GM19467 (cell line): Measurements from ENCODE around the gene SERPINI1.

Source experiments
- ATAC-seq: cut with Tn5 transposase; IDR thresholded peaks from one replicate; pipeline ENCODE4 v1.9.1; 2021; ENCODE audit warnings: mild to moderate bottlenecking, moderate library complexity; ENCODE audit not compliant: unreplicated experiment

SERPINI1 gene, protein sequence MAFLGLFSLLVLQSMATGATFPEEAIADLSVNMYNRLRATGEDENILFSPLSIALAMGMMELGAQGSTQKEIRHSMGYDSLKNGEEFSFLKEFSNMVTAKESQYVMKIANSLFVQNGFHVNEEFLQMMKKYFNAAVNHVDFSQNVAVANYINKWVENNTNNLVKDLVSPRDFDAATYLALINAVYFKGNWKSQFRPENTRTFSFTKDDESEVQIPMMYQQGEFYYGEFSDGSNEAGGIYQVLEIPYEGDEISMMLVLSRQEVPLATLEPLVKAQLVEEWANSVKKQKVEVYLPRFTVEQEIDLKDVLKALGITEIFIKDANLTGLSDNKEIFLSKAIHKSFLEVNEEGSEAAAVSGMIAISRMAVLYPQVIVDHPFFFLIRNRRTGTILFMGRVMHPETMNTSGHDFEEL

DNA sequence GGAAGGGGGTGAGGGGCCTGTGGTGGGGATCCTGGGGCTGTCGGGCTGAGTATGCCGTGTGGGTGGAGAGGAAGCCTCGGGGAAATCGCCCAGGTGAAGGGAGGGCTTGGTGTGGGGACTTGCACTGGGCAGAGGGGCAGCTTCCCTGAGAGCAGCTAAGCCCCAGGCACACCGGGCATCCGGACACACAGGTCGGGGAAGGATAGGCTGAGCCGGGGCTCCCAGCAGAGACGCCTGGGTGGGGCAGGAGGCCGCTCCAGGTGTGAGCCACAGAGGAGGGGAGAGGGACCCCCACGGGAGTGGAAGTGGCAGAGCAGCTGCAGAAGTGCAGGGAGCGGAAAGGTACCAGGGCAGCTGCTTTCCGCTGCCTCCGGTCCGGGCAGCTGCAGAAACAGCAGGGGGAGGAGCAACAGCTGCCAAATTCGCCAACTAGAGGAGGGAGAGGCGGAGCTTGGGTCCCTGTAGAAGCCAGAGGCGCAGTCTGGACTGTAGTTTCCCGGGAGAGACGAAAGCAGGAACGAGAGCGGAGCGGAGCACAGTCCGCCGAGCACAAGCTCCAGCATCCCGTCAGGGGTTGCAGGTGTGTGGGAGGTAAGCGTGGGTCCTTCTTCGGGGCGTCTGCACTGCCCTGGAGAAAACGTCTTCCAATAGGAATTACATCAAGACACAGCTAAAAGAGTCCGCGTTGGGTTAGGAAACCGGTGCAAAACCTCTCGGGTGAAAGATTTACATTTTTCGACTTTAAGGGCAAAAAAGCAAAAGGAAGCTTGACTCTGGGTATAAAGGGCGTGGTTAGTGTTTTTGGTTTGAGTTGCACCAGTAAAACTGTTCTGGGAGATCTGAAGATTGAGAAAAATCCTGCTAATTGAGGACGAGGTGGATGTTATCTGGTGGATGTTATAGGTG lies at the start of gene SERPINI1:
Gene SERPINI1 (plus strand): TSS at position 489 of the 906 bp plus-strand sequence. CDS start 53,408 bp downstream, outside the sequence.
- peak; percentile 56 for ATAC-seq

DNA sequence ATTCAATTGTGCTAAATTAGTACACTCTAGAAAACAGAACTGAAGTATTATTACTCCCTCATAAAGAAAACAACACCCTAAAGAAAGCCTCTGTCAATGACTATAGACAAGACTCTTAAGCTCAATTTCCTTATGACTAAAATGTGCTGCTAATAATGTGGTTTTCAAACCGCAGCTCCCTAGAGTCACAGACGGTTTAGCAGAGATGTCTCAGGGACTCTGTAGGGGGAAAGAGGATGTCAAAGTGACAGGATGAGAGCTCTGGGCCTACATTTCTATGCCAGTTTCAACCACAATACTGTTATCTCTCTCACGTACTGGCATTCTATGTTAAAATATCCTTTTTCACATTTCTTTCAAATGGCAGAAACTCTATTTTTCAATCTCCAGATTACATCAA lies 44.2 kb upstream of the SERPINI1 start:
- peak; percentile 100 for ATAC-seq

DNA sequence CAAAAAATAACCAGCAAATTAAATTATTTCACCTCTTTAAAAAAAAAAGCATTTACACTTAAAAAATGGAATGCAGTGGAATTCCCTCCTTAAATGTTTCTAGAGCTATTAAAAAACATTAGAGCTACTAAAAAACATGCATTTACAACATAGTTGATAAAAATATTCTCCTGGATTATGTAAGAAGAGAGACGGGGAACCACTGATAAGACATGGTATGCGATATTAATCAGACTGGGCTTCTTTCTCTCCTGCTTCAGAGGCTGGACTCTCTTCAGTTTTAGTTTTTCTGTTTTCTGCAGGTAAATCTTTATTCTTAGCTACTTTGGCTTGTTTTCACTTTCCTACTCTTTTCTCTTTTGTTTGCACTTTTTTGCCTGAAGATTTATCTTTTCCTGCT lies 41.4 kb upstream of the SERPINI1 start:
- no peak for ATAC-seq

DNA sequence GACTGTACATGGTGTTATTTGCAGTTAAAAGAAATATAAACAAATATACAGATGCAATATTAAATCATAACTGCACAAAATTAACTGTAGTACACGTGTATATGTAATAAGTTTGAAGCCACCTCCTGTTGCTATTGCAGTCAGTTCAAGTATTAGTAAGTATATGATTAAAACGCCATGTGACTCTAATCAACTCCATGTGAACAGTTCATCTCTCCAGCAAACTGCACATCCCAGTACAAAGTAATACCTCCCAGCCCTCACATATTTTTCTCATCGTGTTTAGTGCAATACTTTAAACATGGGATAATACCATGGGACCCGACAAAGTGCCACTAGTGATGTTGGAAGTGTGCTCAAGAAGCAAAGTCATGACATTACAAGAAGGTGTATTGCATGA lies 35.5 kb upstream of the SERPINI1 start:
- ATAC-seq = no peak

DNA sequence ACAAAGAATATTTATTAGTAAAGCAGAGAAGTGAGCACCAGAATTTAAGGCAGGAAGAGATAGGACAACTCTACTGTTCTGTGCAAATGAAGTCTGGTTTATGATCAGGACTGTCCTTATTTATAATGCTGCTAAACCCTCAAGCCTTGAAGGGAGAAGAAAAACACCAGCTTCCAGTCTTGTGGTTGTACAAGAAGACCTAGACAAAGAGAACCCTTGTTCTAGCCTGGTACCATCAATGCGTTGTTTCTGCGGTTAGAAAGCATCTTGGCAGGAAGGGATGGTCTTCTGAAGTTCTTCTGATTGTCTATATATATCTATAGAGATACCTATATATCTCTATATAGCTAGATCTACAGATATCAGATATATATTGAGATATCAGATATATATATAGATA lies 34.6 kb upstream of the SERPINI1 start:
- ATAC-seq = no peak

DNA sequence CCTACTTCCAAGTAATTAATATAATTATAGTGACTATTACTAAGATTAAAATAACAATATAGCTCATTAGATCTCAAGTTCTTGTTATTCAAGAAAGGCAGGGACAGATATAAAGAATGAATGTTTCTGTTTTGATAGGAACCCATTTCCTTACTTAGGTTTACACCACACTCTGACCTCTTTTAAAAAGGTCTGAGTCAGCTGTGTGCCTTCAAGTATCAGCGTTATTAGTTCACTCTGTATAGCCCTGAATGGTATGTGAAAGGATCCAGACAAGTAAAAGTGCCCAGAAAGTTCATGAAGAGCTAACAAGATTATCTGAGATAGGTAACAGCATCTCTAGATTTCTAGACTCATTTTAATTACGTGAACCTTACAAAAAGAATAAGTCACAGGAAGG lies 29.7 kb upstream of the SERPINI1 start:
- ATAC-seq = no peak

DNA sequence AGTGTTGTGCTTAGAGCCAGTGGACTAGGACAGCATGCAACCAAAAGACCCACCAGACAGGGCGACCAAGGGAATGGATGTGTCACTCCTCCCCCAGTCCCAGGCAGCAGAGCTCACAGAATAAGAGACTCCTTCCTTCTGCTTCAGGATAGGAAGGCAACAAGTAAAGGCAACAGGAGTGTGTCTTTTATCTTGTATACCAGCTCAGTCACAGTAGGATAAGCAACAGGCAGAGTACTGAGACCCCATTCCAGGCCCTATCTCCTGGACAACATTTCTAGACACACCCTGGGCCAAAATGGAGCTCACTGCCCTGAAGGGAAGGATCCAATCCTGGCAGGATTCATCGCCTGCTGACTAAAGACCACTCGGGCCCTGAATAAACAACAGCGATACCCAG lies 25.8 kb upstream of the SERPINI1 start:
- ATAC-seq = no peak

DNA sequence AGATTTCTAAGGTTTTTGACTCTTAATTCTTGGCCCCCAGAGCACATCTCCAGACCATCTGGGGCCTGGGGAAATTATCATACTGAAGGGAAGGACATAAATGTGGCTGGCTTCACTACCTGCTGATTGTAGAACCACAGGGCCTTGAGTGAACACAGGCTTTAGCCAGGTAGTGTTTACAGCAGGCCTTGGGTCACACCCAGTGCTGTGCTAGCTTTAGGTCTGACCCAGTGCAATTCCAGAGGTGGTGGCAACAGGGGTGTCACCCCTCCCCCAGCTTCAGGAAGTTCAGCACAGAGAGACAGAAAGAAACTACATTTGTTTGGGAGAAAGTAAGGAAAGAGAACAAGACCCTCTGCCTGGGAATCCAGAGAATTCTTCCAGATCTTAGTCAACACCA lies 25.0 kb upstream of the SERPINI1 start:
- ATAC-seq = no peak

DNA sequence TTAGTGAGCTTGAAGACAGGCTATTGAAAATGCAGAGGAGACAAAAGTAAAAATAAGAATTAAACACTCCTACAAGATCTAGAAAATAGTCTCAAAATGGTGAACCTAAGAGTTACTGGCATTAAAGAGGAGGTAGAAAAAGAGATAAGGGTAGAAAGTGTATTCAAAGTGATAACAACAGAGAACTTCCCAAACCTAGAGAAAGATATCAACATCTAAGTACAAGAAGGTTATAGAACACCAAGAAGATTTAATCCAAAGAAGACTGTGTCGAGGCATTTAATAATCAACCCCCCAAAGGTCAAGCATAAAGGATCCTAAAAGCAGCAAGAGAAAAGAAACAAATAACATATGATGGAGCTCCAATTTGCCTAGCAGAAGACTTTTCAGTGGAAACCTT lies 24.1 kb upstream of the SERPINI1 start:
- no peak for ATAC-seq

DNA sequence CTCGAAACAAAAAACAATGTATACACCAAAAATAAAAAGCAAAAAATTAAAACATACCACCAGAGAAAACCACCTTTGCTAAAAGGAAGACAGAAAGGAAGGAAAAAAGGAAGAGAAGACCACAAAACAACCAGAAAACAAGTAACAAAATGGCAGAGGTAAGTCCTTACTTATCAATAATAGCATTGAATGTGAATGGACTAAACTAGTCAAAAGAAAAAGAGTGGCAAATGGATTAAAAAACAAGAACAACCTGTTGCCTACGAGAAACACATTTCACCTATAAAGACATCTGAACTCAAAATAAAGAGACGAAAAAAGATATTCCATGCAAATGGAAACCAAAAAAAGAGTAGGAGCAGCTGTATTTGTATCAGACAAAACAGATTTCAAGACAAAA lies 23.1 kb upstream of the SERPINI1 start:
- ATAC-seq = no peak

DNA sequence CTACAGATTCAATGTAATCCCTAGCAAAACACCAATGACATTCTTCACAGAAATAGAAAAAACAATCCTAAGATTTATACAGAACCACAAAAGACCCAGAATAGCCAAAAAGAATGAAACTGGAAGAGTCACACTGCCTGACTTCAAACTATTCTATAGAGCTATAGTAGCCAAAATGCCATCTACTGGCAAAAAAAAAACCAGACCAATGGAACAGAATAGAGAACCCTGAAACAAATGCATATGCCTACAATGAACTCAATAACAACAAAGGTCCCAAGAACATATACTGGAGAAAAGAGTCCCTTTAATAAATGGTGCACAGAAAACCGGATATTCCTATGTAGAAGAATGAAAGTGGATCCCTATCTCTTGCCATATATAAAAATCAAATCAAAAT lies 20.6 kb upstream of the SERPINI1 start:
- no peak for ATAC-seq

DNA sequence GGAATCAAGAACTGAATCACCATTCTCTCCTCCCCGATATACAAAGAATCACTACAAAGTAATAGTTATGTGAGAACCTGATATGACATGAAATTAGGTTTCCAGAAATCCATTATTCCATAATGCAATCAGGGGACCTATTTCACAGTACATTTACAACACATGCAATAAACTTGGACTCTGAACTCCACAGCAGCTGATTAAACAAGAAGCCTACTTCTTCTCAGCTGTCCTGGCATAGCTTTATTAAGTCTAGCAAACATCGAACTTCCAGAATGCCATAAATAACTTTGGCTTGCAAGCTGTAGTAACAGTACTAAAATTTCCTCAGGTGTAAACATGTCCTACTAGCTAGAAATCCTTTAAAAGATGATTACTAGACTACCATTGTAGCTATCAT lies 18.6 kb upstream of the SERPINI1 start:
- no peak for ATAC-seq

DNA sequence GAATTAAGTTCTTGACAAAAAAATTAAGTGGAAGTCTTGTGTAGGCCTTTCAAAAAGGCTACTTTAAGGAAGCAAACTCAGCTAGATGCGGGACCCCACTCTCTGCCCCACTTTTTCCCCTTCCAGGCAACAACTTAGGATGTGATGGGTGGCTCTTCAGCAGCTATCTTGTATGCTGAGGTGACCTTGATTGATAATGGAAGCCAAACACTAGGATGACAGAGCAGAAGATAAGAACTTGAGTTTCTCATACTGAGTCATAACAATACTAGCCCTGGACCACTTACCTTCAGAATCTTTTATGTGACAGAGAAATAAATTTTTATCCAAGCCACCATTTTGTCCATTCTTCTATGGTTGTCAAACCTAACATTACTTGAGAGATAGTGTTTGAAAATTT lies 16.9 kb upstream of the SERPINI1 start:
- no peak for ATAC-seq

DNA sequence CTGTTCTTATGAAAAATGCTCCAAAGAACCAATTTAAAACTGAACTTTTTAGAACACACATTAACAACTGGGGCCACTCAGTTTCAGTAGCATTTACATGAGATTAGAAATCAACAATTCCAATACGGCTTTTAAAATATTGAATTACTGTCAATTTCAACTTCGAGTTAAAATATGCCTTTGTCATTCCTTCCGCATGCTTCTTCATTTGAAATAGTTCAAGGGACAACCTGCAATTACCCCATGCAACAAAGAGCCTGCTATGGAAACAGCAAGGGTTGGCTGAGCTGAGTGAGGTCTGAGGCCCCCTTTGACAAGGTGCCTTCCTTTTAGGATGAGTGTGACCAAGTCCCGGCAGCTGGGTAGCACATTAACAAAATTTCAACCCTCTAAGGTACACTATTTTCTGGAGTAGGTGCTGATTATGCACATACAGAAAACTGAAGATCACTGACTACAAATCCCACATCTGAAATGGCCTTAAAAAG lies 12.5 kb upstream of the SERPINI1 start:
- ATAC-seq = no peak

DNA sequence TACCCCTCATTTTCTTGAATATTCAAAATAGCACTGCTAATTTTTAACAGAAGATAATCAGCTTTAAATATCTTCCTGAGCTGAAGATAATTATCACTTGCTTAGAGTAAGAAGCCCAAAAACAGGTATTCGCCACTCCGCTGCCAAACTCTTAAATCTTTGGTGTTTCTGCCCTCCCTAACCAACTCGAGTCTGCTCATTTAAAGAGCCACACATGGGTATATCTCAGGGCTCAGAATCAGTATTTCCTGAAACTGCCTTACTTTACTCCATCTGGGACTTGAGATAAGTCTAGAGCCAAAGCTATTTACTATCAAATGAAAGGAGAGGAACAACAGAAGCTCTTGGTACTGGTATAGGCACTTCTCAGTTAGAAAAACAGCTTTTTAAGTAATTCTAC lies 11.6 kb upstream of the SERPINI1 start:
- ATAC-seq = no peak

DNA sequence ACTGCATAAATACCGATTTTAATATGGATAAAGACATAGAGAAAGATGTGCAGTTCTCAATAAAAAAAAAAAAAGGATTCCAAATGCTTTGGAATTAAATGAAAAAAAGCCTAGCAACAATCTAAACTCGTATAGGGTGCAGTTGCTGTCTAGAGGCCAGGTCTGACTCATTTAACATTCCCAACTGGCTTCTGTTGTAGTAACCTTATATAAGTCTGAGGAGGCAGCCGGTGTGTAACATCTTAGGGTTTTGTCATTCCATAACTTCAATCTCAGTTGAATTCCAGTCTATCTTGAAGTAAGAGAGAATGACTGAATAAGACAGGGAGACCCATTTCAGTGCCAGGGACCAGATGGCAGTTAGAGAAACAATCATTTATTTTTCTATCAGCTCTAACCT lies 7.3 kb upstream of the SERPINI1 start:
- ATAC-seq = no peak

DNA sequence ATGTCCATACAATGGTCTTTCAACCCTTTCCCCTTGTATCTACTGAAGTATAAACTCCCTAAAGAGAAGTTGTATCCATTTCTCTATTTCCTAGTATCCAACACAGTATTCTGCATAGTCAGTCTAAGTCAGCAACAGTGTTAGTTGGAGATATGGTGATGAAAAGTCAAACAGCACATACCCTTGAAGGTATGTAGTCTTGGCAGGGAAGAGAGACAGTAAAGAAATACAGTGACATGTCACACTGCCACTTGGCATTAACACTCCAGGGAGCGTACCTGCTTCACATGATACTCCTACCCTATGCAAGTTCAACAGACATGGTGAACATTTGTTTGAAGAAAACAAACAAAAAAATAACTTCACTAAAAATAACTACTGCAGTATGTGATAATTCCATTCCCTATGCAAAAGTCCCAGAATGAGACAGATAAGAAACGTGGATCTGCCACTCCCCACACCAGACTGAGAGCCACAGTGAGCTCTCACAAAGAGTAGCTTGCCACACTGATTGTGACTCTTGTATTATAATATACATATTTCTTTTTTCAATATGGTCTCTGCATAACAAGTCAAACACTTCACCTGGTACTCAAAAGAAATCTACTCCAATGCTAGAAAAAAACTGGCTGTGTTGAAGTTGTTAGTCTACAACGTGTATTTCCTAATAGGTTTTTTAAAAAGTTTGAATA lies 6.7 kb upstream of the SERPINI1 start:
- ATAC-seq = no peak

DNA sequence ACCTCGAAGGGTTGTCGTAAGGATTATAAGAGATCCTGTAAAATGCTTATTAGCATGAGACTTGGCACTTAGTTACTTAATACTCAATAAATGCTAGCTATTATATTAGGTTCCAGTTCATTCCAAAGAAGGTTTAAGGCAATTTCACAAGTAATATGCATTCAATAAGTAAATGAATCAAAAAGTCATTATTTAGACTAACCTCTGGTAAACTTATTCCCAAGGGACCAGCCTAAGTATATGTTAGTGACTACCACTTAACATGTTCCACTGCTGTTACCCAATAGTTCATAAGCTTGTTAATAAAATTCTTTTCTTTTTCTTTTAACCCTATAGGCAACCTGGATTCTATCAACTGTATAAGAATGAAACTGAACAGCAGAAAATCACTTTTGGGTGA lies 5.9 kb upstream of the SERPINI1 start:
- ATAC-seq = no peak

DNA sequence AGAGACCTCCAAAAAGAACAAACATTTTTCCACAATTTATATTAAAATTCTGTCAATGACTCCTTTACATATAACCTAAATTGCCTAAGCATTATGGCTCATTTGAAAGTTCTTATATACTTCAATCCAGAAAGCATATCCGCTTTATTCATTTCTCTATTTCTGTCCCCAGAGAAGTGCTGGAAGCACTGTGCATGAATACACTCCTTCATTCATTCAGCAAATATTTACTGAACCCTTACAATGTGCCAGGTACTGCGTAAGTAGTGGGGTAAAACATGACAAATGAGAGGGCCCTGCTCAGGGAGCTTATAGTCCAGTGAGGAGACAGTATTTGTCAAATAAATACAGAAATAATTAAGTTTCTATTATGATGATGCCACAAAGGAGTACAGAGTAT lies 4.1 kb upstream of the SERPINI1 start:
- no peak for ATAC-seq

DNA sequence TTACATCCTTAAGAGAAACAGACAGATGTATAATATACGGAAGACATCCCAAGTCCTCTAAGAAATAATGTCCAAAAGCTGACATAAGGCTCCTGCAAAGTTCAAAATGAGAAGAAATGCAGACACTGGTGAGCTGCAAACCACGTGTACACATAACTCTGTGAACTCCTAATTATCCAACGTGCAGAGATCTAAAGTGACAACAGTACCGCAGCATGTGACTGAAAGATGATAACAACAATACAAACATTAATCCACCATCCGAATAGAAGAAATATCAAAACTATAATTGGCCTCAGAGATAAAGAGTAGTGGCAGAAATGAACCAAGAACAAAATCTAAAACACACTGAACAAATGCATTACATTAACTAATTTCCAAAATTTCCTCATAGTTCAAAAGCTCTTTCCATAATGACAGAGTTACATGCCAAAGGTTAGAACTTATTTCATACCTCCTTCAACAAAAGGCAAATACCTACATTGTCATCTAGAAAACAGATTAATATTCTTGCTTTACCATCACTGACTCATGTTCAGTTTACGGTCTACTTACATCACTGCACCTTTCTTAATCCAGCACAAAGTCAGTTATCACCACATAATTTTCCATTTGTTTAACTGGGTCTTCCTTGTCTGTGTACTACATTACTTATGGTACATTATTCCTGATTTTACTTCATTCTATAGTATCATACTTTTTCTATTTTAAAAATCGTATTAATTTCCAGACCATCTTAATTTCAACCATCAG lies 3.0 kb upstream of the SERPINI1 start:
- ATAC-seq = no peak
